Measurements from ENCODE around the gene CXCL16. TPM values are rescaled to one million over a fixed set of nuclear protein-coding genes. Genes with fewer than 3 reads are reported as not detected.
A peak's percentile ranks its signal among the peaks of the same experiment; 100 is the strongest.

Gene CXCL16
- total and polyA plus RNA-seq, 2 of the 13 experiments (the other 11 are each of a cell fraction or from before 2014, with no cell fraction given): 9.4 to 101 TPM

- TF ChIP-seq ZNF639 (CRISPR knock-in tag; conservative IDR thresholded peaks at IDR 0.05): no peak; the same call in 1 of the 2 replicates
- peak; percentile 74 for TF ChIP-seq SIX4 (CRISPR knock-in tag; IDR thresholded peaks at IDR 0.05)
- TF ChIP-seq EZH2 (conservative IDR thresholded peaks at IDR 0.05; ENCODE audit: low read depth, low read length): no peak
- TF ChIP-seq, protein P1, sequence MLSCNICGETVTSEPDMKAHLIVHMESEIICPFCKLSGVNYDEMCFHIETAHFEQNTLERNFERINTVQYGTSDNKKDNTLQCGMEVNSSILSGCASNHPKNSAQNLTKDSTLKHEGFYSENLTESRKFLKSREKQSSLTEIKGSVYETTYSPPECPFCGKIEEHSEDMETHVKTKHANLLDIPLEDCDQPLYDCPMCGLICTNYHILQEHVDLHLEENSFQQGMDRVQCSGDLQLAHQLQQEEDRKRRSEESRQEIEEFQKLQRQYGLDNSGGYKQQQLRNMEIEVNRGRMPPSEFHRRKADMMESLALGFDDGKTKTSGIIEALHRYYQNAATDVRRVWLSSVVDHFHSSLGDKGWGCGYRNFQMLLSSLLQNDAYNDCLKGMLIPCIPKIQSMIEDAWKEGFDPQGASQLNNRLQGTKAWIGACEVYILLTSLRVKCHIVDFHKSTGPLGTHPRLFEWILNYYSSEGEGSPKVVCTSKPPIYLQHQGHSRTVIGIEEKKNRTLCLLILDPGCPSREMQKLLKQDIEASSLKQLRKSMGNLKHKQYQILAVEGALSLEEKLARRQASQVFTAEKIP (CRISPR knock-in tag; IDR thresholded peaks at IDR 0.05; ENCODE audit: borderline replicate concordance): no peak
- TF ChIP-seq, protein P2, sequence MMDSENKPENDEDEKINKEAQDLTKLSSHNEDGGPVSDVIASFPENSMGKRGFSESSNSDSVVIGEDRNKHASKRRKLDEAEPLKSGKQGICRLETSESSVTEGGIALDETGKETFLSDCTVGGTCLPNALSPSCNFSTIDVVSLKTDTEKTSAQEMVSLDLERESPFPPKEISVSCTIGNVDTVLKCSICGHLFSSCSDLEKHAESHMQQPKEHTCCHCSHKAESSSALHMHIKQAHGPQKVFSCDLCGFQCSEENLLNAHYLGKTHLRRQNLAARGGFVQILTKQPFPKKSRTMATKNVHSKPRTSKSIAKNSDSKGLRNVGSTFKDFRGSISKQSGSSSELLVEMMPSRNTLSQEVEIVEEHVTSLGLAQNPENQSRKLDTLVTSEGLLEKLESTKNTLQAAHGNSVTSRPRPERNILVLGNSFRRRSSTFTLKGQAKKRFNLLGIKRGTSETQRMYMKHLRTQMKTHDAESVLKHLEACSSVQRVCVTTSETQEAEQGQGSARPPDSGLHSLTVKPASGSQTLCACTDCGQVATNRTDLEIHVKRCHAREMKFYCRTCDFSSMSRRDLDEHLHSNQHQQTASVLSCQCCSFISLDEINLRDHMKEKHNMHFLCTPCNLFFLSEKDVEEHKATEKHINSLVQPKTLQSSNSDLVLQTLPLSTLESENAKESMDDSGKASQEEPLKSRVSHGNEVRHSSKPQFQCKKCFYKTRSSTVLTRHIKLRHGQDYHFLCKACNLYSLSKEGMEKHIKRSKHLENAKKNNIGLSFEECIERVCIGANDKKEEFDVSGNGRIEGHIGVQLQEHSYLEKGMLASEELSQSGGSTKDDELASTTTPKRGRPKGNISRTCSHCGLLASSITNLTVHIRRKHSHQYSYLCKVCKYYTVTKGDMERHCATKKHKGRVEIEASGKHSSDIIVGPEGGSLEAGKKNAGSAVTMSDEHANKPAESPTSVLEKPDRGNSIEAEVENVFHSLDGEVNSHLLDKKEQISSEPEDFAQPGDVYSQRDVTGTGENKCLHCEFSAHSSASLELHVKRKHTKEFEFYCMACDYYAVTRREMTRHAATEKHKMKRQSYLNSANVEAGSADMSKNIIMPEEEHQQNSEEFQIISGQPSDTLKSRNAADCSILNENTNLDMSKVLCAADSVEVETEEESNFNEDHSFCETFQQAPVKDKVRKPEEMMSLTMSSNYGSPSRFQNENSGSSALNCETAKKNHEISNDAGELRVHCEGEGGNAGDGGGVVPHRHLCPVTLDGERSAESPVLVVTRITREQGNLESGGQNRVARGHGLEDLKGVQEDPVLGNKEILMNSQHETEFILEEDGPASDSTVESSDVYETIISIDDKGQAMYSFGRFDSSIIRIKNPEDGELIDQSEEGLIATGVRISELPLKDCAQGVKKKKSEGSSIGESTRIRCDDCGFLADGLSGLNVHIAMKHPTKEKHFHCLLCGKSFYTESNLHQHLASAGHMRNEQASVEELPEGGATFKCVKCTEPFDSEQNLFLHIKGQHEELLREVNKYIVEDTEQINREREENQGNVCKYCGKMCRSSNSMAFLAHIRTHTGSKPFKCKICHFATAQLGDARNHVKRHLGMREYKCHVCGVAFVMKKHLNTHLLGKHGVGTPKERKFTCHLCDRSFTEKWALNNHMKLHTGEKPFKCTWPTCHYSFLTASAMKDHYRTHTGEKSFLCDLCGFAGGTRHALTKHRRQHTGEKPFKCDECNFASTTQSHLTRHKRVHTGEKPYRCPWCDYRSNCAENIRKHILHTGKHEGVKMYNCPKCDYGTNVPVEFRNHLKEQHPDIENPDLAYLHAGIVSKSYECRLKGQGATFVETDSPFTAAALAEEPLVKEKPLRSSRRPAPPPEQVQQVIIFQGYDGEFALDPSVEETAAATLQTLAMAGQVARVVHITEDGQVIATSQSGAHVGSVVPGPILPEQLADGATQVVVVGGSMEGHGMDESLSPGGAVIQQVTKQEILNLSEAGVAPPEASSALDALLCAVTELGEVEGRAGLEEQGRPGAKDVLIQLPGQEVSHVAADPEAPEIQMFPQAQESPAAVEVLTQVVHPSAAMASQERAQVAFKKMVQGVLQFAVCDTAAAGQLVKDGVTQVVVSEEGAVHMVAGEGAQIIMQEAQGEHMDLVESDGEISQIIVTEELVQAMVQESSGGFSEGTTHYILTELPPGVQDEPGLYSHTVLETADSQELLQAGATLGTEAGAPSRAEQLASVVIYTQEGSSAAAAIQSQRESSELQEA (CRISPR knock-in tag; IDR thresholded peaks at IDR 0.05; ENCODE audit: not compliant biosample characterization): no peak
- peak; percentile 16 to 59; a peak in 2 of 4 replicates for TF ChIP-seq NR2F1 (CRISPR knock-in tag; IDR thresholded peaks at IDR 0.05)
- TF ChIP-seq CREBL2 (CRISPR knock-in tag; IDR thresholded peaks at IDR 0.05; ENCODE audit: borderline replicate concordance): no peak
- no peak for TF ChIP-seq ZNF772 (CRISPR knock-in tag; IDR thresholded peaks at IDR 0.05)
- peak; percentile 86 for TF ChIP-seq NCOA2 (CRISPR knock-in tag; IDR thresholded peaks at IDR 0.05)
- TF ChIP-seq ZSCAN20 (CRISPR knock-in tag; IDR thresholded peaks at IDR 0.05; ENCODE audit: borderline replicate concordance): no peak
- peak; percentile 39; the same call in 1 of the 2 replicates for TF ChIP-seq HNF4G (IDR thresholded peaks at IDR 0.05; ENCODE audit: borderline replicate concordance, low read depth, low read length)
- TF ChIP-seq HNF4G (CRISPR knock-in tag; IDR thresholded peaks at IDR 0.05; ENCODE audit: borderline replicate concordance, low read depth): no peak
- peak; percentile 42 for TF ChIP-seq ZNF501 (CRISPR knock-in tag; IDR thresholded peaks at IDR 0.05)
- TF ChIP-seq, protein P3, sequence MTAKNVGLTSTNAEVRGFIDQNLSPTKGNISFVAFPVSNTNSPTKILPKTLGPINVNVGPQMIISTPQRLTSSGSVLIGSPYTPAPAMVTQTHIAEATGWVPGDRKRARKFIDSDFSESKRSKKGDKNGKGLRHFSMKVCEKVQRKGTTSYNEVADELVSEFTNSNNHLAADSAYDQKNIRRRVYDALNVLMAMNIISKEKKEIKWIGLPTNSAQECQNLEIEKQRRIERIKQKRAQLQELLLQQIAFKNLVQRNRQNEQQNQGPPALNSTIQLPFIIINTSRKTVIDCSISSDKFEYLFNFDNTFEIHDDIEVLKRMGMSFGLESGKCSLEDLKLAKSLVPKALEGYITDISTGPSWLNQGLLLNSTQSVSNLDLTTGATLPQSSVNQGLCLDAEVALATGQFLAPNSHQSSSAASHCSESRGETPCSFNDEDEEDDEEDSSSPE (CRISPR knock-in tag; IDR thresholded peaks at IDR 0.05): peak; percentile 47; the same call in 1 of the 2 replicates
- TF ChIP-seq PLRG1 (conservative IDR thresholded peaks at IDR 0.05): no peak
- TF ChIP-seq THYN1 (CRISPR knock-in tag; IDR thresholded peaks at IDR 0.05; ENCODE audit: borderline replicate concordance, low read depth): no peak
Measured at GRCh38 chr17:4777969-4778760, 38.4 kb upstream of the CXCL16 start (continued).

Data from HepG2 (cell line).